Stimulated activated CD8-positive, alpha-beta memory T cell treated with anti-CD3 and anti-CD28 coated beads, Interleukin-4, amount 100 ng/mL, for 4 hours (primary cell): ENCODE data around the gene FKBP6.
"Not testable (repeated sequence)": the region's sequence is repeated elsewhere in the genome, so short reads cannot be mapped to it uniquely, and the experiment has no call there.

Source experiments
- DNase-seq, 2 donors: peaks; one replicate each; pipeline ENCODE4 v3.0.0-alpha.2; 2020; ENCODE audit warnings: low read depth in 2 of 2, low spot score in 1 of 2

FKBP6 gene, protein sequence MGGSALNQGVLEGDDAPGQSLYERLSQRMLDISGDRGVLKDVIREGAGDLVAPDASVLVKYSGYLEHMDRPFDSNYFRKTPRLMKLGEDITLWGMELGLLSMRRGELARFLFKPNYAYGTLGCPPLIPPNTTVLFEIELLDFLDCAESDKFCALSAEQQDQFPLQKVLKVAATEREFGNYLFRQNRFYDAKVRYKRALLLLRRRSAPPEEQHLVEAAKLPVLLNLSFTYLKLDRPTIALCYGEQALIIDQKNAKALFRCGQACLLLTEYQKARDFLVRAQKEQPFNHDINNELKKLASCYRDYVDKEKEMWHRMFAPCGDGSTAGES

DNA sequence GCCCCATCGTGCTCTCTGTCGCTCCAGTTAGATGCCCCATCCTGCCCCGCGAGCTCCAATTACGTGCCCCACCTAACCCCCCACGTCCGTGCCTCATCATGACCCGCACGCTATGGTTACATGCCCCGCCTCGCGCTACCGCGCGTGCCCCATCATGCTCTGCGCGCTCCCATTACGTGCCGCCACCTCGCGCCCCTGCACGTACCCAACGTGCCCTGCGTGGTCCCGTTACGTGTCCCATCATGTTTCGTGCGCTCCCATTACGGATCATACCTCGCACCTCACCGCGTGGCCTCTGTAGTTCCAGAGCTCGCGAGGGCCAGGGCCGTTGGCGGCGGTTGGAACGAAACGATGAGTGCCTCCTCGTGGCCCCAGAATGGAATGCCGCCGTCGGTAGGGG lies at the start of gene FKBP6, which contains the start of gene TRIM50:
Gene FKBP6, plus strand, starts transcription at position 240 of the 400 bp plus-strand sequence. CDS start 268 bp downstream, outside the sequence.
Gene TRIM50, minus strand, starts transcription at position 161 of the 400 bp plus-strand sequence. CDS start 3,295 bp downstream, outside the sequence.
- not testable (repeated sequence) for DNase-seq

DNA sequence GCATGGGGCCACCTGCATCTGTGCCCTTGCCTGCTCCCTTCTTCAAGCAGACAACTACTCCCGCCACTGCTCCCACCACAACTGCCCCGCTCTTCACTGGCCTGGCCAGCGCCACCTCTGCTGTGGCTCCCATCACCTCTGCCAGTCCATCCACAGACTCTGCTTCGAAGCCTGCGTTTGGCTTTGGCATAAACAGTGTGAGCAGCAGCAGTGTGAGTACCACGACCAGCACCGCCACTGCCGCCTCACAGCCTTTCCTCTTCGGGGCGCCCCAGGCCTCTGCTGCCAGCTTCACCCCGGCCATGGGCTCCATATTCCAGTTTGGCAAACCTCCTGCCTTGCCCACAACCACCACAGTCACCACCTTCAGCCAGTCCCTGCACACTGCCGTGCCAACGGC lies 30.7 kb upstream of the FKBP6 start:
- DNase-seq: not testable (repeated sequence)

DNA sequence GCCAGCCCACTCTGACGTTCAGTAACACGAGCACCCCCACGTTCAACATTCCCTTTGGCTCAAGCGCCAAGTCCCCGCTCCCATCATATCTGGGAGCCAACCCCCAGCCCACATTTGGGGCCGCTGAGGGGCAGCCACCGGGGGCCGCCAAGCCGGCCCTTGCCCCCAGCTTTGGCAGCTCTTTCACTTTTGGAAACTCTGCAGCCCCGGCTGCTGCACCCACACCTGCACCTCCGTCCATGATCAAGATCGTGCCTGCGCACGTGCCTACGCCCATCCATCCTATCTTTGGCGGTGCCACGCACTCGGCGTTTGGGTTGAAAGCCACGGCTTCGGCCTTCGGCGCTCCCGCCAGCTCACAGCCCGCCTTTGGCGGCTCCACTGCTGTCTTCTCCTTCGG lies 30.3 kb upstream of the FKBP6 start:
- DNase-seq: not testable (repeated sequence)

- DNase-seq: not testable (repeated sequence)
Measured at GRCh38 chr7:73299812-73300211, 28.1 kb upstream of the FKBP6 start.

GRCh38 chr7:73301108-73301507 lies 26.9 kb upstream of the FKBP6 start:
- not testable (repeated sequence) for DNase-seq

DNA sequence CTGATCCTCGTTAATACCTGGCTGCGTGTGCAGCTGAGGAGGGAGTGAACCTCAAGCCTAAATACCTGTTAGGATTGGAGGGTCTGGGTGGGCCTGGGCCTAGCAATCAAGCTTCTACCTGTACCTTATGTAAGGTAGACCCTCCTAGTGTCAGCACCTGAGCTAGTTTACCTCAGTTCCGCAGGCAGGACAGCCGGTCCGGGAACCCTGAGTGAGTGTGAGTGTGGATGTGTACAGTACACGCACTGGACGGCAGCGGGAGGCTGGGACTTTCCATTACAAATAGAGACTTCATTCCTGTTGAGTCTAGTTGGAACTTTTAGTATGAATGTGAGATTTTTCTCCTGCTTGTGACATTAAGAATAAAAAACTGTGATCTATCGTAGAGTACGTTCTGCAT lies 25.1 kb upstream of the FKBP6 start:
- not testable (repeated sequence) for DNase-seq

GRCh38 chr7:73303546-73303945 lies 24.4 kb upstream of the FKBP6 start:
- no peak for DNase-seq

GRCh38 chr7:73304071-73304470 lies 23.9 kb upstream of the FKBP6 start:
- DNase-seq: no peak

DNA sequence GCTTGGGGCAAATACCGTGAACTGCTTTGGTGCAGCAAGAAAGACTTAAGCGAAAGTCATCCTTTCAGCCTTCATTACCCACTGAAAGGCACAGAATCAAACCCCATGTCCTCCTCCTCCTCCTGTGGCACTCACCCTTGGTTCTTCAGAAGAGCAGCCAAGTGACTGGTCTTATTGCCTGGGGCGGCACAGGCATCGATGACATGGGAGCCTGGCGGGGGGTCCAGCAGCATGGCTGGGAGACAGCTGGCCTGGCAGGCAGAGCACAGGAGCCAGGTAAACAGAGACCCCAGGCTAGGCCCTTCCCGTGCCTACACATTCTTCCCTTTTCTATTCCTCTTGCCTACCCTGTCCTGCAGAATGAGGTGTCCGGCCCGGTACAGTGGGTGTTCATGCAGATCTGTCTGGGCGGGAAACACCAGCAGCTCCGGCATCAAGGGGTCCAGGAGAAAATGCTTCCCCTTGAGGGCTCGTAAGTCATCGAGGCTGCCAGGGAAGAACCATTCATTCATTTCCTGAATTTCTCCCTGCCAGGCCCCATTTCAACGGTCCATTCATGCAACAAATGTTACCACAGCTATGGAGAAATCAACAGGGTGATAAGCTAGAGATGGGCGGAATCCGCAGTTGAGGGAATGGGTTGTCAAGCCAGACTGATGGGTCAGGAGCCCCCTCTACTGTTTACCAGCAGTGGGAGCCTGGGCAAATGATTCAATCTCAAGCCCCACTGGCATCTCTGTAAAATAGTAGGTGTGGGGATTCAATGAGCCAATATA lies 23.2 kb upstream of the FKBP6 start:
- not testable (repeated sequence) for DNase-seq

DNA sequence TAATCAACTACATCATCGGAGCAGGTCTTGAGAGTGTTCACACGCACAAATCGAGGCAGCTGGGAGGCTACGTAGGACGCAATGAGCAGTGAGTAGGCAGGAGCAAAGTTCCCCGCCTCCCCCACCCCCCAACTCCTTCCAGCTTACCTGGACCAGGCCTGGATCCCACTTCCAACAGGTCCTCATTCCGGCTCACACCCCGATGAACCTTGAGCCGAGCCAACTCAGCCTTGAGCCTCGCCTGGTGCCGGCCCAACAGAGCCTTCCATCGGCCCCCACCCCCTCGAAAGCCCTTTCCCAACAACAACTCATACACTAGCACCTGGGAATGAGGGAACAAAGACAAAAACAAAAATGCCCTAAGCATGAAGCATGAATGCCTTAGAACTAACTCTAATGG lies 20.5 kb upstream of the FKBP6 start:
- no peak for DNase-seq

DNA sequence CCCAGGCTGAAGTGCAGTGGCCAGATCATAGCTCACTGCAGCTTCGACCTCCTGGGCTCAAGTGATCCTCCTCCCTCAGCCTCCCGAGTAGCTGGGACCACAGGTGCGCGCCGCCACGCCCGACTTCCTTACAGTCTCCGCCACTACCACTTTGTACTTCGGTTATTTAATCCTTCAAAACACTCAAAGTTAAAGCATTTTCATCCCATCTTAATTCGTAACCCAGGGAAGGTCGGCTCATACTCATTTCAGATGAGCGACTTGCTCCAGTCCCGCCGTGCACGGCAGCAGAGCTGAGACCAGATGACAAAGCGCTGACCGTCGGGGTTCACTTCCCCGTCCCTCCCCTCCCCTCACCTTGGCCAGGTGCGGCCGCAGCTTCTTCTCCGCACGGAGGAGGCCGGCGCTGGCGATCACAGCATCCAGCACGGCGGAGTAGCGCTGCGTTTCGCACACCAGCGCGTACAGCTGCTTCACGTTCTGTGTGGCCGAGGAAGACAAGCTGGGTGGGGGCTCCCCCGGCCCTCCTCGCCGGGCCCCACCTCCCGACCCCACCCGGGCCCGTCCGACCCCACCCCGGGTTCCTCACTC lies 19.8 kb upstream of the FKBP6 start:
- no peak for DNase-seq

DNA sequence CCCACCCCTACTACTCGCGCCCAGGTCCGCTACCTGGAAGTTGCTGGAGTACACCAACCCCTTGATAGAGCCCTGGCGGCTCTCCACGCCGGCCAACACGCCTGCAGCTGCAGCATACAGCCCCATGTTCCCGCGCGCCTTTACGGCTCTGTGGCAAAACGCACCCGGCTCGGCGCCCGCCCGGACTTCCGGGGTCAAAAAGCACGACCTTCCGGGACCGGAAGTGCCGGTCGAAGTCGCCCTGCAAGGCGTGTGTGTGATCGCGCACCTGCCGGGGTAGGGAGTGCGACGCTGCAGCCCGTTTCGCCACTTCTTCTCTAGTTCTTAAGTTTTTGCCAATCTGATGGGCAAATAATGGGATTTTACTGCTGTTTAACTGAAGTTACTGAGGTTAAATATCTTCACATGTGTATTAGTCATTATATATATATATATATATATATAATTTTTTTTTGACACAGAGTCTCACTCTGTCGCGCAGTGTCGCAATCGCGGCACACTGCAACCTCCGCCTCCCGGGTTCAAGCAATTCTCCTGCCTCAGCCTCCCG lies 19.2 kb upstream of the FKBP6 start, which contains the start of gene NSUN5:
Gene NSUN5, minus strand, starts transcription at position 162 of the 550 bp plus-strand sequence. Its CDS starts 36 bp downstream, at position 126.
- peak; percentile 61 to 79 for DNase-seq

GRCh38 chr7:73311421-73311820 lies 16.5 kb upstream of the FKBP6 start:
- not testable (repeated sequence) for DNase-seq

GRCh38 chr7:73312831-73313520 lies 15.0 kb upstream of the FKBP6 start:
- DNase-seq: no peak

GRCh38 chr7:73313521-73313906 lies 14.4 kb upstream of the FKBP6 start:
- no peak for DNase-seq

- DNase-seq: no peak
Measured at GRCh38 chr7:73314271-73314670, 13.7 kb upstream of the FKBP6 start.

DNA sequence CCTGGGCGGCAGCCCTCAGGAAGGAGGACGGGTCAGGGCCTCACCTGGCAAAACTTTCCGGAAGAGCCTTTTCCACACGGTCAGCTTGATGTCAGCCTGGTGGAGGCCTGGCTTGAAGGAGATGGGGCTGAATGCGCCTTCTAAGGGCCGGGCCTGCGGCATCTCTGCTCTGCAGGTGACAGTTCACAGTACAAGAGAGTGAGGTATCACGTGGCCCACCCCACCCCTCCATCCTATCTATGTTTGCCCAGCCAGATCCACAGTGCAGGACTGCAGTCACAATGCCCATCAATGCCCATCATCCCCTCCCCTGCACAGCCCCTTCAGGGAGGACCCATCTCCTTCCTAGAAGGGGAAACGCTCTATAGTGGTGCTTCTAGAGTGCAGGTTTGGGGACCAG lies 11.4 kb upstream of the FKBP6 start:
- no peak for DNase-seq

- not testable (repeated sequence) for DNase-seq
Measured at GRCh38 chr7:73318656-73319204, 9.2 kb upstream of the FKBP6 start.

GRCh38 chr7:73319541-73319940 lies 8.4 kb upstream of the FKBP6 start:
- not testable (repeated sequence) for DNase-seq

DNA sequence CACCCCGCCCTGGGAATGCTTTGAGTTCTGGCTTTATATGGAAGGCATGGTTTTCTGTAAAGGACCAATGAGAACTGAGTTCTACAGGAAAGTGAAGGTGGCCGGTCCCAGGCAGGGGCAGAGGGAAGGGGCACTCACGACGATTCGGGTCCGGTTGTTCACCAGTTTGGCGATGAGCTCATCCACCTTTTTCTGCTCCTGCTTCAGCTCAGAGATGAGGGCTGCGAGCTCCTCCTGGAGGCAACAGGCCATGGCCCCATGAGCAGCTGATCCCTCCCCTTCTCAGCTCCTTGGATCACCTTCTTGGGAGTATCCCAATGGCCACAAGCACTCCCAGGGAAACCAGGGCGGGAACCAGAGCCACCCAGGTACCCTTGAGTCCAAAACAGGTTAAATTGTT lies 8.0 kb upstream of the FKBP6 start:
- DNase-seq: not testable (repeated sequence)
